ENCODE data around the gene PRKN.

DNA sequence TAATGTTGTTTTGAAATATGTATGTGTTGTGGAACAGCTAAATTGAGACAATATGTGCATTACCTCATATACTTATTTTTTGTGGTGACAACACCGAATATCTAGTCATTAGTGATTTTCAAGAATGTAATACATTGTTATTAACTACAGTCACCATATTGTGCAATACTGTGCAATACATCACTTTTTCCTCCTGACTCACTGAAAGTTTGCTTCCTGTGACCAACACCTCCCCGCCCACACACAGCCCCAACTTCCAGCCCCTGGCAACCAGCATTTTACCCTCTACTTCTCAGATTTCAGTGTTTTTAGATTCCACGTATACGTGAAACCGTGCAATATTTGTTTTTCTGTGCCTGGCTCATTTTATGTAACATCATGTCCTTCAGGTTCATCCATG is 627.9 kb downstream of the PRKN start:
- TF ChIP-seq, protein P1, sequence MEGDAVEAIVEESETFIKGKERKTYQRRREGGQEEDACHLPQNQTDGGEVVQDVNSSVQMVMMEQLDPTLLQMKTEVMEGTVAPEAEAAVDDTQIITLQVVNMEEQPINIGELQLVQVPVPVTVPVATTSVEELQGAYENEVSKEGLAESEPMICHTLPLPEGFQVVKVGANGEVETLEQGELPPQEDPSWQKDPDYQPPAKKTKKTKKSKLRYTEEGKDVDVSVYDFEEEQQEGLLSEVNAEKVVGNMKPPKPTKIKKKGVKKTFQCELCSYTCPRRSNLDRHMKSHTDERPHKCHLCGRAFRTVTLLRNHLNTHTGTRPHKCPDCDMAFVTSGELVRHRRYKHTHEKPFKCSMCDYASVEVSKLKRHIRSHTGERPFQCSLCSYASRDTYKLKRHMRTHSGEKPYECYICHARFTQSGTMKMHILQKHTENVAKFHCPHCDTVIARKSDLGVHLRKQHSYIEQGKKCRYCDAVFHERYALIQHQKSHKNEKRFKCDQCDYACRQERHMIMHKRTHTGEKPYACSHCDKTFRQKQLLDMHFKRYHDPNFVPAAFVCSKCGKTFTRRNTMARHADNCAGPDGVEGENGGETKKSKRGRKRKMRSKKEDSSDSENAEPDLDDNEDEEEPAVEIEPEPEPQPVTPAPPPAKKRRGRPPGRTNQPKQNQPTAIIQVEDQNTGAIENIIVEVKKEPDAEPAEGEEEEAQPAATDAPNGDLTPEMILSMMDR (IDR thresholded peaks at IDR 0.05; ENCODE audit: low read length), result no peak
- no peak for TF ChIP-seq EZH2 (optimal IDR thresholded peaks at IDR 0.05; ENCODE audit: low read depth, low read length)
